ENCODE data around the gene MOB3B. TPM values are rescaled to one million over a fixed set of nuclear protein-coding genes. Genes with fewer than 3 reads are reported as not detected.

MOB3B gene
- total and polyA plus RNA-seq, 2 donors (not counting 1 experiment from before 2014, with no cell fraction given), result under 0.01 to 0.15 TPM

DNA sequence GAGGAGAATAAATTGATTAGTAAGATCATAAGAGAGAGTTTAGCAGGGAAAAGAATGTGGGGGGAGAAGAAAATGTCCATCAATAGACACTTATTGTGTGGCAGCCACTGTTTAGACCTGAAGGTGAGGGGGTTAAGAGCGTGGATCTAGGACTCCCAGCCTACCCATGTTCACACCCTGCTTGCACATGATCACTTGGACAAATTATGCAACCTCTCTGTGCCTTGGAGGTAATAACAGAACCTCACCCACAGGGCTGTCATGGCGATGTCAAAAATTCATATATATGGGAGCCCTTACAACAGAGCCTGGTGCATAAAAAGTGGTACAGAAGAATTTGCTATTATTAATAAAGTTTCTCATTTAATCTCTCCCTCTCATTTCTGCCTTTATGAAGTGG is 146.6 kb downstream of the MOB3B start:
- no peak for TF ChIP-seq EZH2 (IDR thresholded peaks at IDR 0.05; ENCODE audit: low read length, missing control alignments)
- TF ChIP-seq, protein P1, sequence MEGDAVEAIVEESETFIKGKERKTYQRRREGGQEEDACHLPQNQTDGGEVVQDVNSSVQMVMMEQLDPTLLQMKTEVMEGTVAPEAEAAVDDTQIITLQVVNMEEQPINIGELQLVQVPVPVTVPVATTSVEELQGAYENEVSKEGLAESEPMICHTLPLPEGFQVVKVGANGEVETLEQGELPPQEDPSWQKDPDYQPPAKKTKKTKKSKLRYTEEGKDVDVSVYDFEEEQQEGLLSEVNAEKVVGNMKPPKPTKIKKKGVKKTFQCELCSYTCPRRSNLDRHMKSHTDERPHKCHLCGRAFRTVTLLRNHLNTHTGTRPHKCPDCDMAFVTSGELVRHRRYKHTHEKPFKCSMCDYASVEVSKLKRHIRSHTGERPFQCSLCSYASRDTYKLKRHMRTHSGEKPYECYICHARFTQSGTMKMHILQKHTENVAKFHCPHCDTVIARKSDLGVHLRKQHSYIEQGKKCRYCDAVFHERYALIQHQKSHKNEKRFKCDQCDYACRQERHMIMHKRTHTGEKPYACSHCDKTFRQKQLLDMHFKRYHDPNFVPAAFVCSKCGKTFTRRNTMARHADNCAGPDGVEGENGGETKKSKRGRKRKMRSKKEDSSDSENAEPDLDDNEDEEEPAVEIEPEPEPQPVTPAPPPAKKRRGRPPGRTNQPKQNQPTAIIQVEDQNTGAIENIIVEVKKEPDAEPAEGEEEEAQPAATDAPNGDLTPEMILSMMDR (conservative IDR thresholded peaks at IDR 0.05 in 1 of 2, IDR thresholded peaks at IDR 0.05 in 1 of 2; ENCODE audit: low read depth in 1 of 2, low read length in 2 of 2), result no peak
- H3K4me2 ChIP-seq (ENCODE audit: extremely low read depth, insufficient read depth, low read length), result no peak overlapping the region
- no peak overlapping the region for H3K27ac ChIP-seq (ENCODE audit: insufficient read depth, low read length)
- no peak overlapping the region for H3K4me3 ChIP-seq (replicated peaks in 1 of 4; ENCODE audit: control extremely low read depth in 1 of 4, insufficient read depth in 1 of 4, low read depth in 3 of 4, low read length in 4 of 4)
- H4K20me1 ChIP-seq (ENCODE audit: control insufficient read depth, extremely low read depth, insufficient read depth, low read length), result no peaks in the 10 kb centered on the region
- H3K4me1 ChIP-seq (ENCODE audit: control insufficient read depth, extremely low read depth, insufficient read depth, low read length), result no peaks in the 10 kb centered on the region
- no peaks in the 10 kb centered on the region for H3K36me3 ChIP-seq (ENCODE audit: control insufficient read depth, insufficient read depth, low read length)
- no peak overlapping the region for H3K9ac ChIP-seq (ENCODE audit: insufficient read depth, low read length)
- no peak for DNase-seq (ENCODE audit: low read depth in 2 of 2)
- no peaks in the 10 kb centered on the region for H3K27me3 ChIP-seq (ENCODE audit: control insufficient read depth, insufficient read depth, low read length)
- H3K9me3 ChIP-seq (ENCODE audit: control insufficient read depth, insufficient read depth, low read depth, low read length), result no peaks in the 10 kb centered on the region
- no peaks in the 10 kb centered on the region for H3K79me2 ChIP-seq (ENCODE audit: control insufficient read depth, insufficient read depth, low read length)
- no peak overlapping the region for H2AFZ ChIP-seq (ENCODE audit: low read length)

DNA sequence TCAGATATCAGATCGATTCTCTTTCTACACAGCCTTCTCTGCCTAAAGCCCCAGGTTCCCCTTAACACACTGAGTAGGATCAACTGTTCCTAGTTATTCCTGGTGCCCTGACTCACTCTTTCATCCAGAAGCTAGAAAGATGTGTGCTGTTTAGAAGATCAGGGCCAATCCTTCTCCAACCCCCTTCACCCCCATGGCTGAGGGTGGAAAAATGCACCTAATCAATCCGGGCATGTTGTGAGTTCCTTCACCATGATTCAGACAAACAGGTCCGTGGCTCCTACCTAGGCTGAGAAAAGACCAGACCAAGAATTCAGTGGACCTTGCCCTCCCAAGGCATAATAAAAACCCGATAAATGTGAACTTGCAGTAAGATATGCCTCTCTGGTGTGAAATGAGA is 147.3 kb downstream of the MOB3B start:
- TF ChIP-seq, protein P1 (conservative IDR thresholded peaks at IDR 0.05 in 1 of 2, IDR thresholded peaks at IDR 0.05 in 1 of 2; ENCODE audit: low read depth in 1 of 2, low read length in 2 of 2), result no peak
- TF ChIP-seq EZH2 (IDR thresholded peaks at IDR 0.05; ENCODE audit: low read length, missing control alignments), result no peak
- Histone ChIP-seq H4K20me1 (ENCODE audit: control insufficient read depth, extremely low read depth, insufficient read depth, low read length) (no peaks in the 10 kb centered on the region), H3K4me1 (ENCODE audit: control insufficient read depth, extremely low read depth, insufficient read depth, low read length) (no peaks in the 10 kb centered on the region), H3K9ac (ENCODE audit: insufficient read depth, low read length) (no peak overlapping the region), H3K36me3 (ENCODE audit: control insufficient read depth, insufficient read depth, low read length) (no peaks in the 10 kb centered on the region), H3K4me2 (ENCODE audit: extremely low read depth, insufficient read depth, low read length) (no peak overlapping the region), H3K9me3 (ENCODE audit: control insufficient read depth, insufficient read depth, low read depth, low read length) (no peaks in the 10 kb centered on the region), H3K4me3 (replicated peaks in 1 of 4; ENCODE audit: control extremely low read depth in 1 of 4, insufficient read depth in 1 of 4, low read depth in 3 of 4, low read length in 4 of 4) (no peak overlapping the region), H3K27me3 (ENCODE audit: control insufficient read depth, insufficient read depth, low read length) (no peaks in the 10 kb centered on the region), H2AFZ (ENCODE audit: low read length) (no peak overlapping the region), H3K27ac (ENCODE audit: insufficient read depth, low read length) (no peak overlapping the region), H3K79me2 (ENCODE audit: control insufficient read depth, insufficient read depth, low read length) (no peaks in the 10 kb centered on the region)
- DNase-seq (ENCODE audit: low read depth in 2 of 2), result no peak

DNA sequence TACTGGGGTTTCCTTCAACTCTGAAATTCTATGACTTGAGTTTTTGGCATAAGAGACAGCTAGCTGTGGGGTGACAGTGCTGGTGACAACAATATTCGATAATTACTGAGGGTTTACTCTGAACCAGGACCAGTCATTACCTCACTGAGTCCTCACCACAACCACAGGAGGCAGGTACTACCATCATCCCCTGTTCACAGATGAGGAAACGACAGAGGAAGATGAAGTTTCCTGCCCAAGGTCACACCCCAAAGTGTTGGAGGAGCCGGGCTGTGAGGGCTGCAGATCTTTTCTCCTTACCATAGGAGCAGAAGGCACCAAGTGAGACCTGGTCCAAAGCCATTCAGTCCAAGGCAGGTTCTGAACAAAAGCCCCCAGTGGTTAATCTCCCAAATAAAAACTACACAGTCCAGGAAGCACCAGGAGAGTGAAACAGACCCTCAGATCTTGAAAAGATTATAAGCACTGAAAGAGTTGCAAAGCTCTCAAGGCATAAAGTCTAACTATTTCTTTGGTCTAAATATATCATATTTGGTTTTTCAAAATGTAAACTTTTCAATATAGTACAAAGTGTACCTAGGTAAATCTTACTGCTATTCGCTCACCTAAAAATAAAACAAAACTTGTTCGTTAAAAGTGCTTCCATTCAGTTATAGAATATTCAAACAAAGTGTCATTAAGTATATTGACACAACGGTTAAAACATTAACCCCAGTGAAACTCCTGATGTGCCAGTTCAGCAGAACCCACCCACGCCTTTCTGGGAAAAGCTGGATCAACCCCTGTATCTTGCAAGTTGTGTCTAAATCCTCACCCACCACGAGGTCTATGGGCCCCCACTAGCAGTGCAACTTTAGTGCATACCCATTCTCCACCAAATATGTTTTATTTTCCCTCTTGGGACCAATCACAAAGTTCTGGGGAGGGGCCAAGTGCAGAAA is 150.0 kb downstream of the MOB3B start:
- Histone ChIP-seq H2AFZ (ENCODE audit: low read length) (no peak overlapping the region), H3K4me3 (replicated peaks in 1 of 4; ENCODE audit: control extremely low read depth in 1 of 4, insufficient read depth in 1 of 4, low read depth in 3 of 4, low read length in 4 of 4) (no peak overlapping the region), H3K36me3 (ENCODE audit: control insufficient read depth, insufficient read depth, low read length) (no peaks in the 10 kb centered on the region), H3K27ac (ENCODE audit: insufficient read depth, low read length) (no peak overlapping the region), H3K4me1 (ENCODE audit: control insufficient read depth, extremely low read depth, insufficient read depth, low read length) (no peaks in the 10 kb centered on the region), H3K4me2 (ENCODE audit: extremely low read depth, insufficient read depth, low read length) (no peak overlapping the region), H3K9ac (ENCODE audit: insufficient read depth, low read length) (no peak overlapping the region), H3K9me3 (ENCODE audit: control insufficient read depth, insufficient read depth, low read depth, low read length) (no peaks in the 10 kb centered on the region), H4K20me1 (ENCODE audit: control insufficient read depth, extremely low read depth, insufficient read depth, low read length) (no peaks in the 10 kb centered on the region), H3K27me3 (ENCODE audit: control insufficient read depth, insufficient read depth, low read length) (no peaks in the 10 kb centered on the region), H3K79me2 (ENCODE audit: control insufficient read depth, insufficient read depth, low read length) (no peaks in the 10 kb centered on the region)
- no peak for TF ChIP-seq EZH2 (IDR thresholded peaks at IDR 0.05; ENCODE audit: low read length, missing control alignments)
- TF ChIP-seq, protein P1 (conservative IDR thresholded peaks at IDR 0.05 in 1 of 2, IDR thresholded peaks at IDR 0.05 in 1 of 2; ENCODE audit: low read depth in 1 of 2, low read length in 2 of 2), result no peak
- DNase-seq (ENCODE audit: low read depth in 2 of 2), result no peak
